DMS53 treated with DMSO at 0.1 percent for 48 hours (cell line): Measurements from ENCODE around the gene TCHP.

Source experiments
- DNase-seq: peaks from one replicate; lab custom pipeline; 2025; ENCODE audit not compliant: unreplicated experiment; lab: John Stamatoyannopoulos, UW

The TCHP gene

DNA sequence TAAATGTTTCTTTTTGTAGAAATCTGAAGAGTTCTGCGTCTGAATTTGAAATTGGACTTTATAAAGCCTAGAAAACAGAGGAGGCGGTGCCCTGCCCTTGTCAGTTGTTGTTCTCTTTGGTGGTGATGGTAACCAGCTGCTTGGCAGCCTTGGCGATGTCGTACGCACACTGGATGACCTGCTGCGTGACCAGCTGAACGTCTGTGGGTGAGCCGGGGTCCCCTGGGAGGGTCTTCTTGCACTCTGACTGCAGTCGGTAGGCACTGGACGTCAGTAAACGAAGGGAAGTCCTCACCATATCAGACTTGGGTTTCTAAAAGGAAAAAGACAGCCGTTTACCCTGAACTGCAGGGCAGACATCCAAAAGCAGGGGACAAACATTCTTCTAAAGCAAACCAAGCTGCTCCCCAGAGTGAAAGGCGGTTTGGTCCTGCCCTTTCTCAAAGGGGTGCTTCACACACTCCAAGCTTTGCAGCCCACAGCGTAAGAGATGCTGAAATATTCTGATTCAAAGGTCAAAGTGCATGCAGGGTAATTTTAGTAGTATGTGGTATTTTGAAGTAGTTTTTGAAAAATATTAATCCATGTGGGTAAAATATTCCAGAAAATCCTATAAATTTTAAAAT lies 32.9 kb downstream of the TCHP start:
- no peak for DNase-seq

DNA sequence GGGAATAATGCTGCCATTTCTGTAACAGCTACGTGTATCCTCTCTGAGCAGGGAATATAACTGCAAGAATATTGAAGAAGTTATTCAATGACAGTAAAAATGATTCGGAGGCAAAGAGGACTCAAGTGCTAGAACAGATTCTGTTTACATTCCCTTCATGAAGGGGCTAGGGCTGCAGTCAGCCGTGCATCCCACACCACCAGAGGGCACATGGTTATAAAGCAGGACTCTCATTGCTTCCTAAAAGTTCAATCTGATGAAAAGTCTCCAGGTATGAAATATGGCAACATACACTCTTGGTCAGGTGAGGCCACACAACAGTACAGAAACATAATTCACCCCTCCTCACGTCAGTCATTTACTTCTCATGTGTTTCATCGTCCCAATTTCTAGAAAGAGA lies 34.0 kb downstream of the TCHP start:
- no peak for DNase-seq

GRCh38 chr12:109937371-109937770 lies 37.3 kb downstream of the TCHP start:
- DNase-seq, result no peak

- no peak for DNase-seq
Measured at GRCh38 chr12:109938947-109939346, 38.9 kb downstream of the TCHP start.

GRCh38 chr12:109939504-109939903 lies 39.4 kb downstream of the TCHP start:
- no peak for DNase-seq

DNA sequence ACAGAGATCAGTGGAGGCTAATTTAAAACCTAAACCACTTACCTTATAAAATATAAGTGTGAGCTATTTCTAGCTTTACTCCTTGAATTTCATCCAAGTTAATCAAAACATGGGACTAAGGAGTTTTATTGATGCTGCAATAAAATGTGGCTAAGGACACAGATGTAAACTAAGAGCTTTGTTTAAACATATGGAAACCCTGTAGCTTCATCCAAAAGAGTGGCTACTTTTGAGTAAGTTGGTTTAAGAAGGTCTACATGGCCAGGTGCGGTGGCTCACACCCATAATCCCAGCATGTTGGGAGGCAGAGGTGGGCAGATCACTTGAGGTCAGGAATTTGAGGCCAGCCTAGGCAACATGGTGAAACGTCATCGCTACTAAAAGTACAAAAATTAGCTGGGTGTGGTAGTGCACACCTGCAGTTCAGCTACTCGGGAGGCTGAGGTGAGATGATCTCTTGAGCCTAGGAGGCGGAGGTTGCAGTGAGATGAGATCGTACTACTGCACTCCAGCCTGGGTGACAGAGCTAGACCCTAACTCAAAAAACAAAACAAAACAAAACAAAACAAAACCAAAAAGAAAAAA lies 40.4 kb downstream of the TCHP start:
- DNase-seq, result no peak

DNA sequence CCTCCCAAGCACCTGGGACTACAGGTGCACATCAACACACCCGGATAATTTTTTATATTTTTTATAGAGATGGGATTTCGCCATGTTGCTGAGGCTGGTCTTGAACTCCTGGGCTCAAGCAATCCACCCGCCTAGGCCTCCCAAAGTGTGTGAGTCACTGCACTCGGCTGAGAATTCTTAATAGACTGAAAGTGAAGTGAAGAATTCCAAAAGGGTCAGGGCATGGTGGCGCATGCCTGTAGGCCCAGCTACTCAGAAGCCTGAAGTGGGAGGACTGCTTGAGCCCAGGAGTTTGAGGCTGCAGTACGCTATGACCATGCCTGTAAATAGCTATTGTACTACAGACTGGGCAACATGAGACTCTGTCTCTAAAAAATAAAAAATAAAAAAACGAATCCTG lies 43.7 kb downstream of the TCHP start:
- no peak for DNase-seq

DNA sequence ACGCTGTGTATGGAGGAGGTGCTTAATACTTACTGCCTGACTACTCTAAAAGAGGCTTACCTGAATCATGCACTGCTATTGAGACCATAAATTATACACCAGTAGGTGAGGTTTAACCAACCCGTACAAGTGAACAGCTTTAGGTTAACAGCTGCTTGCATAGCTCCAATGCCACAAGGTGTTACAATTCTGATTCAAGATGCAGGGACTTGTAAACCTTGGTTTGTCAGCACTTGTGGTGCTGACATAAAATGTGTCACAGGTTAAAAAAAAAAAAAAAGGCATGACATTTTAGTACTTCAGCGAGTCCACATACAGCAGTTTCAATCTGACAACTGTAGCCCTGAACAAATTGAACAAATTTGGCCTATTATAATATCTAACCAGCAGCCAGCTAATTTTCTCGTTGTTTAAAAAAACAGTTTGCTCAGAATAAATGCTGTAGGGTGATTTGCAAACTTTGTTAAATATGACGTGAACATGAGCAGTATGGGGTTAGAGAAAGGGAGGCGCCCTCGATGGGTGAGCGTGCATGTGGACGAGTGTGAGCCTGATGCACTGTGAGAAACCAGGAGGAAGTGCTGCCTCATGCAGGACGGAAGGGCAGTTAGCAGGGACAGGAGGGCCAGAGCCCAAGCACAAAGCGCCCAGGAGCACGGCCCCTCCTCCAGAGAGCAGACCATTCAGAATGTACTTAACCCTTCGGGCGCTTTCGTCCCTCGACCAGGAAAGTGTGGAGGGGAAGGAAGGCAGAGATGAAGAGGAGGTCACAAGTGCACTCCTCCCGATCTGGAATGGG lies 44.7 kb downstream of the TCHP start:
- DNase-seq, result no peak

DNA sequence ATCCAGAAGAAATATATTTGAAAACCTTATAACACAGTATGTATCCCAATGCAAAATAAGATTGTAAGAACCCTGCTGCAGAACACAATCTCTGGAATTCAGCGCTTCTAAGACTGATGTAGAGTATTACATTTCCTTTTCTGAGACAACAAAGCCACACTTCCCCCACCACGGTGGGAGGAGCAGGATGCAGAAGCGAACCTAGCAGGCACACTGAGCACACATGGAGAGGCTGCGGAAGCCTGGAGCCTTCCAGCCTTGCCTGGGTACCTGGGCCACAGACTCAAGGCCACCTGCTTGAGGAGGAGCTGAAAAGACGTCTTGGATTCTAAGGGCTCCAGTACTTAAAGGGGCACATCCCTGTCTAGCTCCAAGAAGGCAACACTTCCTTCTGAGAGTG lies 46.4 kb downstream of the TCHP start:
- no peak for DNase-seq

- DNase-seq, result no peak
Measured at GRCh38 chr12:109946913-109947312, 46.8 kb downstream of the TCHP start.

GRCh38 chr12:109947521-109947920 lies 47.4 kb downstream of the TCHP start:
- no peak for DNase-seq

GRCh38 chr12:109948368-109948767 lies 48.3 kb downstream of the TCHP start:
- no peak for DNase-seq

GRCh38 chr12:109949089-109949488 lies 49.0 kb downstream of the TCHP start:
- peak; percentile 85 for DNase-seq

- no peak for DNase-seq
Measured at GRCh38 chr12:109950625-109951024, 50.6 kb downstream of the TCHP start.

DNA sequence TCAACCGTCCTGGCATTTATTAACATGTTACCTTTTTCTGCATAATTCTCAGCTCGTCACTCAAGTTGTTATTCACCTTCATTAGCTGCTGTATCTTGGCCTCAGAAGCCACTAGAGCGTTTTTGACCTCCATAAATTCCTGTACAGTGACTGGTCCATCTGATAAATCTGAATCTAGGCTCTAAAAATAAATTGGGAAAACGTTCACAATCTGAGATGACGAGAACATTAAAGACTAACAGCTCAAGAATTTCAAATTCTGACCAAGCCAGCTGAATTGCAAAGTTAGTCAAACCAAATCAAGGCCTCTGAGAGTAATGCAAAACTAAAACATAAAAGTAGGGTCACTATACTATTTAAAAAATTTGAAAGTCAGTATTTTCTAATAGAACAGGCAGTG lies 51.1 kb downstream of the TCHP start:
- no peak for DNase-seq

- DNase-seq, result peak; percentile 33
Measured at GRCh38 chr12:109951751-109952150, 51.7 kb downstream of the TCHP start.

DNA sequence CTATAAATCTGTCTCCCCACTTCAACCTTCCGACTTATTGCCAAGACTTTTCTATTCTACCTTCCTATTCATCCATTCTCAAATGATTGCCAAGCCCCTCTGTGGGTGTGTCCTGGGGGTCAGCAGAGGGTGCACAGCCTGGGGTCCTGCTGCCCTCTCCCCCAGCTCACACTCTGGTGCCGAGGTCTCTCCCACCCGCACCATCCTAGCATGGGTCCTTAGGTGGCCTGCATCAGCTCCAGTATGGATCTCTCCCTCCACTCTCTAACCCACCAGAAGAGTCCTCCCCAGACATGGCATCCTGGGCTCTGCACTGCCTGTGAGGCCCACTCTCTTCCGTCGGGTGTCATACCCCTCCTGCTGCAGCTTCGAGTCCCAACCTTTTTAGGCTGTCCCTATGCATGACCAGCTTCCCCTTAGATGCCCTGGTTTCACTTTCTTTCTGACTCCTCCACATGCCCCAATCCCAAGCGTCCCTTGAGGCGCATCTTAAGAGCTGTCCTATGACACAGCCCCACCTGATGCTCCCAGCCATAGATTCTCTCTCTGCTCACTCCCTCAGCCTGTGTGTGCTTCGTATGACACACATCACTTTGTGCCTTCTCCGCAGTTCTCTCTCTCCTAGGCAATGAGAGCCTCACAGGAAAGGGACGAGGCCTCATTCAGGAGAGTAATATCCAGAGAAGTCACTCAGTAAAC lies 52.2 kb downstream of the TCHP start:
- DNase-seq, result no peak

DNA sequence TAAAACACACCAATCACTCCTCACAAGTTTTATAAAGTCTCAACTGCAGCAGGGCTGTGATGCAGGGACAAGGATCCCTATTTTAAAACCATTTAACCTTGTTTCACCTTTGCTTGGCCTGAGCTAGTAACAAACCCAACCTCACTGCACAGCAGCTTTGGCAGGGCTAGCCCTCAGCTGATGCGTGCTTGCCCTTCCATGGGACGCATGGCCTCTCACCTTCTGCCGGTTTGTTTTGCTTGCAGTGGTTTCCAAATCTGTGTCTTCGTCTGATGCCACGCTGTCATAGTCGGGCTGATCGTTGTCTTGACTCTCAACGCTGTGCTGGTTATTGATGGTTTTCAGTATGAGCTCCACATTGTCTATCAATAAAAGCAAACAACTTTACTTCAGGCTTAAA lies 52.8 kb downstream of the TCHP start:
- no peak for DNase-seq

DNA sequence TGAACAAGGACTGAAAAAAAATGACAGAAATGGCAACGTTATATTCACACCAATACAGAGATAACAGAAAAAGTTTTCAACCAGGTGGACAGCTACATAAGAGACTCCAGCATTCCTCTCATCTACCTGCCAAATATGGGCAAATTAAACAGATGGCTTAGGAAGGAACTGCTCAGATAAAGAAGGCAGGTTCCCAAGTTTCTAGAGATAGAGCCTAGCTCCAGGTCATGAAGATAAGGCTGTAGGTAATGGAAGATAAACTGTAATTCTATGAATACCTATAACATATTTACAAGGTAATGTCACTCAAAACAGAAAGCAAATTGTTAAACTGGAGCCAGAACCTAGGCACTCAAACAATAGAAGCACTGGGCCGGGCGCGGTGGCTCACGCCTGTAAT lies 53.6 kb downstream of the TCHP start:
- no peak for DNase-seq

DNA sequence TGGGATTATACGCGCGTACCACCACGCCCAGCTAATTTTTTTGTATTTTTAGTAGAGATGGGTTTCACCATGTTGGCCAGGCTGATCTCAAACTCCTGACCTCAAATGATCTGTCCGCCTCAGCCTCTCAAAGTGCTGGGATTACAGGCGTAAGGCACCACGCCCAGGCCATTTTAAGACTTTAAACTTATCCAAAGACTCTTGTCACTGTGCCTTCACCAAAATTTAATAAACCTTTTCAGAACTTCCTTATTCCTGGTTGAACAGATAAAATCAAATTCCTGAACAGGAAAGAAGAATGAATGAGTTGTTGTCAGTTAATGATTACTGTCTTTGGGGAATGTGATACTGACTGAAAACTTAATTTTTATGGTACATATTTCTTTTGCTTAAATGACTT lies 58.3 kb downstream of the TCHP start:
- no peak for DNase-seq

GRCh38 chr12:109959411-109960093 lies 59.5 kb downstream of the TCHP start:
- no peak for DNase-seq
